Keratinocyte (primary cell): Measurements from ENCODE around the gene TRAPPC10. TPM values are rescaled to one million over a fixed set of nuclear protein-coding genes. Genes with fewer than 3 reads are reported as not detected.

ENCODE experiments used
- DNase-seq: peaks from one replicate; pipeline ENCODE4 v3.0.0-alpha.2; 2011; ENCODE audit warnings: low read depth, missing footprints, low spot score
- FAIRE-seq: peaks from 2 replicates; lab custom pipeline; 2011; peaks lifted over from hg19 to GRCh38; lab: Jason Lieb, UNC
- H2AFZ ChIP-seq: 2 replicates; pipeline ENCODE4 v1.6.0; 2012; ENCODE audit warnings: low read length, control low read depth, inconsistent platforms; ENCODE audit not compliant: control insufficient read depth
- H3K27ac ChIP-seq: 2 replicates; pipeline ENCODE4 v1.5.1; 2011; ENCODE audit warnings: low read length; ENCODE audit not compliant: control insufficient read depth, insufficient read depth
- H3K27me3 ChIP-seq: 3 replicates; pipeline ENCODE4 v1.6.0; 2011; ENCODE audit warnings: low read length; ENCODE audit not compliant: control insufficient read depth, insufficient read depth; ENCODE audit errors: extremely low read depth
- H3K36me3 ChIP-seq, 2 experiments: 2 replicates in 1 of 2; 3 replicates in 1 of 2; pipeline ENCODE4 v1.5.1; 2011; ENCODE audit warnings: low read length in 2 of 2, mild to moderate bottlenecking in 1 of 2; ENCODE audit not compliant: control insufficient read depth in 2 of 2, insufficient read depth in 2 of 2; ENCODE audit errors: extremely low read depth in 1 of 2
- H3K4me1 ChIP-seq: 3 replicates; pipeline ENCODE4 v1.5.1; 2011; ENCODE audit warnings: low read length; ENCODE audit not compliant: control insufficient read depth, insufficient read depth; ENCODE audit errors: extremely low read depth
- H3K4me2 ChIP-seq: 3 replicates; pipeline ENCODE4 v1.6.0; 2011; ENCODE audit warnings: low read depth, low read length; ENCODE audit not compliant: control insufficient read depth, insufficient read depth; ENCODE audit errors: extremely low read depth
- H3K4me3 ChIP-seq, 3 experiments: fragments of 200-600 bp in 1 of 3; sonication (generic) in 1 of 3; 2 replicates in 2 of 3; 3 replicates in 1 of 3; pipeline ENCODE4 v1.5.1; 2011 to 2016; ENCODE audit warnings: low read length in 3 of 3, mild to moderate bottlenecking in 3 of 3, control low read depth in 2 of 3, inconsistent platforms in 1 of 3, low read depth in 1 of 3, mixed read lengths in 1 of 3, mixed run types in 1 of 3, moderate library complexity in 1 of 3; ENCODE audit not compliant: control insufficient read depth in 2 of 3, insufficient read depth in 2 of 3; ENCODE audit errors: extremely low read depth in 1 of 3
- H3K79me2 ChIP-seq: 2 replicates; pipeline ENCODE4 v1.6.0; 2012; ENCODE audit warnings: low read length; ENCODE audit not compliant: control insufficient read depth, insufficient read depth
- H3K9ac ChIP-seq: 3 replicates; pipeline ENCODE4 v1.6.0; 2011; ENCODE audit warnings: low read length; ENCODE audit not compliant: control insufficient read depth, insufficient read depth; ENCODE audit errors: extremely low read depth
- H3K9me1 ChIP-seq: 3 replicates; pipeline ENCODE4 v1.6.0; 2011; ENCODE audit warnings: low read length; ENCODE audit not compliant: control insufficient read depth, insufficient read depth; ENCODE audit errors: extremely low read depth
- H3K9me3 ChIP-seq: 2 replicates; pipeline ENCODE4 v1.5.1; 2012; ENCODE audit warnings: low read depth, low read length; ENCODE audit not compliant: control insufficient read depth
- H4K20me1 ChIP-seq: 3 replicates; pipeline ENCODE4 v1.6.0; 2011; ENCODE audit warnings: low read length; ENCODE audit not compliant: control insufficient read depth, insufficient read depth; ENCODE audit errors: extremely low read depth
- CTCF ChIP-seq, 3 experiments: IDR thresholded peaks in 1 of 3; conservative IDR thresholded peaks in 1 of 3; optimal IDR thresholded peaks in 1 of 3; 2 replicates in 2 of 3; 3 replicates in 1 of 3; pipeline versions ENCODE3 to v1.5.1; 2011; ENCODE audit warnings: low read length in 3 of 3, mild to moderate bottlenecking in 3 of 3, moderate library complexity in 2 of 3, control low read depth in 1 of 3, inconsistent platforms in 1 of 3; ENCODE audit not compliant: insufficient read depth in 2 of 3; ENCODE audit errors: extremely low read depth in 1 of 3
- EZH2 ChIP-seq: IDR thresholded peaks from one replicate; pipeline ENCODE4 v1.6.1; 2012; ENCODE audit warnings: inconsistent platforms, mild to moderate bottlenecking, low read length, moderate library complexity
- dilution Hi-C: fragments of 300-500 bp; cut with MboI; formaldehyde crosslinking; loops from one replicate; pipeline ENCODE4 v1.7.0; 2020; ENCODE audit warnings: low sequenced_read_pairs; ENCODE audit not compliant: extremely low pct_ligation_motif_present
- polyA plus RNA-seq, 5 experiments: library from polyadenylated mRNA; depleted of rRNA in 3 of 5; stranded (reverse) in 3 of 5; stranded (forward) in 1 of 5; unstranded in 1 of 5; fragments of >200 nt; gene quantifications; 1 replicate in 1 of 5; 2 replicates in 3 of 5; 3 replicates in 1 of 5; pipeline versions ENCODE4 v1.2.1 to v1.2.3, GENCODE V29; 2011 to 2012; ENCODE audit warnings: missing spikeins in 2 of 5, low read depth in 1 of 5, low replicate concordance in 1 of 5

Gene TRAPPC10
- polyA plus RNA-seq, 1 donor (not counting 4 experiments of a cell fraction or from before 2014, with no cell fraction given), result 21.6 TPM

DNA sequence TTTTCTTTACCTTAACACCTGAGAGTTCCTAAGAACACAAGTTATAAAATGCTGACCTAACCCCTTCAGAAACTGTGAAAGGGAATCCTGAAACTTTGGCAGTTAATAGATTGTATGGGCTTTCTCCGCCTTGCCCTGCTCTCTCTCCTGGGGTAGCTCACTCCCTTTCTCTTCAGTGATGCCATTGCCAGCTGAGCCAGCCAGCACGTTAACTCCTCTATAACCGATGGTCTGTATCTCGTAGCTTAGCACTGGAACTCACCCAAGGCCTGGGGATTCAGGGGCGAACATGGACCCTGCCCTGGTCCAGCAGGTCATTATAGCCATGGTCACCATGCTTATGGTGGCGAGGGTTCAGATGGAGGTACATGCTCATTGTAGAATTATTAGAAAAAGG lies 40.7 kb downstream of the TRAPPC10 start:
- no peaks in the 10 kb centered on the region for H3K27me3 ChIP-seq
- peaks cover 2% of the 10 kb centered on the region for H4K20me1 ChIP-seq
- H3K27ac ChIP-seq, result no peak overlapping the region
- dilution Hi-C loops, result no loop called here
- no peak overlapping the region for H3K4me2 ChIP-seq
- H3K4me3 ChIP-seq, result no peak overlapping the region
- H3K9me1 ChIP-seq, result no peaks in the 10 kb centered on the region
- peaks cover 2% of the 10 kb centered on the region for H3K4me1 ChIP-seq
- DNase-seq (no peak), FAIRE-seq (no peak)
- H3K9me3 ChIP-seq, result no peaks in the 10 kb centered on the region
- H2AFZ ChIP-seq, result no peak overlapping the region
- H3K79me2 ChIP-seq, result peaks cover 40% of the 10 kb centered on the region
- peaks cover 12 to 13% of the 10 kb centered on the region in 2 experiments for H3K36me3 ChIP-seq
- no peak overlapping the region for H3K9ac ChIP-seq
- TF ChIP-seq CTCF (optimal IDR thresholded peaks at IDR 0.05 in 1 of 3, IDR thresholded peaks at IDR 0.05 in 1 of 3, conservative IDR thresholded peaks at IDR 0.05 in 1 of 3; ENCODE audit: extremely low read depth in 1 of 3, insufficient read depth in 2 of 3, low read length in 3 of 3) (no peak), EZH2 (no peak)

- Histone ChIP-seq H3K27me3 (no peaks in the 10 kb centered on the region), H3K9ac (no peak overlapping the region), H3K4me3 (no peak overlapping the region), H3K79me2 (peaks cover 34% of the 10 kb centered on the region), H3K27ac (no peak overlapping the region), H4K20me1 (peaks cover 2% of the 10 kb centered on the region), H3K9me1 (no peaks in the 10 kb centered on the region), H3K9me3 (no peaks in the 10 kb centered on the region), H3K4me1 (no peaks in the 10 kb centered on the region), H3K4me2 (no peak overlapping the region), H2AFZ (no peak overlapping the region), H3K36me3 (peaks cover 13 to 17% of the 10 kb centered on the region in 2 experiments)
- DNase-seq (no peak), FAIRE-seq (no peak)
- dilution Hi-C loops, result no loop called here
- no peak for TF ChIP-seq EZH2
- no peak for TF ChIP-seq CTCF (optimal IDR thresholded peaks at IDR 0.05 in 1 of 3, IDR thresholded peaks at IDR 0.05 in 1 of 3, conservative IDR thresholded peaks at IDR 0.05 in 1 of 3; ENCODE audit: extremely low read depth in 1 of 3, insufficient read depth in 2 of 3, low read length in 3 of 3)
Observed at GRCh38 chr21:44053567-44053966, 41.5 kb downstream of the TRAPPC10 start.
